Osteoblast (primary cell): ENCODE results near the gene PI4KA. TPM values are rescaled to one million over a fixed set of nuclear protein-coding genes. Genes with fewer than 3 reads are reported as not detected.
"Not testable (repeated sequence)": the region's sequence is repeated elsewhere in the genome, so short reads cannot be mapped to it uniquely, and the experiment has no call there.

ENCODE experiments used
- DNase-seq: peaks from one replicate; pipeline ENCODE4 v3.0.0; 2011; ENCODE audit warnings: low spot score, mixed read lengths; ENCODE audit not compliant: insufficient read length; ENCODE audit errors: missing footprints
- H2AFZ ChIP-seq: 2 replicates; pipeline ENCODE4 v1.6.0; 2011; ENCODE audit warnings: mild to moderate bottlenecking, low read length
- H3K27ac ChIP-seq: 2 replicates; pipeline ENCODE4 v1.5.1; 2011; ENCODE audit warnings: mild to moderate bottlenecking, low read depth, low read length, moderate library complexity
- H3K27me3 ChIP-seq: 2 replicates; pipeline ENCODE4 v1.6.0; 2012; ENCODE audit warnings: mild to moderate bottlenecking, control low read depth, inconsistent platforms, low read length, moderate library complexity; ENCODE audit not compliant: insufficient read depth
- H3K36me3 ChIP-seq: 2 replicates; pipeline ENCODE4 v1.5.1; 2011; ENCODE audit warnings: mild to moderate bottlenecking, low read length, control low read depth, moderate library complexity; ENCODE audit not compliant: insufficient read depth
- H3K4me1 ChIP-seq: 2 replicates; pipeline ENCODE4 v1.5.1; 2011; ENCODE audit warnings: mild to moderate bottlenecking, low read length, control low read depth, moderate library complexity; ENCODE audit not compliant: insufficient read depth
- H3K4me2 ChIP-seq: 2 replicates; pipeline ENCODE4 v1.6.0; 2011; ENCODE audit warnings: mild to moderate bottlenecking, low read length; ENCODE audit not compliant: insufficient read depth
- H3K4me3 ChIP-seq: fragments of 200-600 bp; sonication (generic); 3 replicates; pipeline ENCODE4 v1.5.1; 2012; ENCODE audit warnings: mild to moderate bottlenecking, low read length, inconsistent platforms; ENCODE audit not compliant: insufficient read depth
- H3K79me2 ChIP-seq: 2 replicates; pipeline ENCODE4 v1.6.0; 2012; ENCODE audit warnings: mild to moderate bottlenecking, low read length, control low read depth, inconsistent platforms; ENCODE audit not compliant: insufficient read depth
- H3K9me3 ChIP-seq: 2 replicates; pipeline ENCODE4 v1.5.1; 2011; ENCODE audit warnings: low read depth, low read length, control low read depth
- H4K20me1 ChIP-seq: 2 replicates; pipeline ENCODE4 v1.6.0; 2012; ENCODE audit warnings: mild to moderate bottlenecking, low read length, control low read depth; ENCODE audit not compliant: insufficient read depth
- CTCF ChIP-seq: IDR thresholded peaks from 2 replicates; pipeline ENCODE4 v1.5.1; 2011; ENCODE audit warnings: mild to moderate bottlenecking, low read depth, low read length, moderate library complexity; ENCODE audit errors: extremely low read depth
- total RNA-seq: library from RNA; depleted of rRNA; stranded (reverse); fragments of >200 nt; gene quantifications from 2 replicates; pipeline ENCODE4 v1.2.3, GENCODE V29; 2012

PI4KA gene
- total RNA-seq, 1 donor, result 61.9 TPM

- not testable (repeated sequence) for H3K4me2 ChIP-seq, H4K20me1 ChIP-seq, H3K4me3 ChIP-seq, H3K27ac ChIP-seq, H3K79me2 ChIP-seq, H3K36me3 ChIP-seq, H2AFZ ChIP-seq, H3K9me3 ChIP-seq, H3K4me1 ChIP-seq, H3K27me3 ChIP-seq, DNase-seq
These were observed 158.3 kb downstream of the PI4KA start for GRCh38 chr22:20700347-20700746.

GRCh38 chr22:20699856-20700255 is 158.8 kb downstream of the PI4KA start:
- H3K4me3 ChIP-seq, H3K27ac ChIP-seq, H3K27me3 ChIP-seq, DNase-seq, H3K4me2 ChIP-seq, H3K79me2 ChIP-seq, H3K36me3 ChIP-seq, H3K9me3 ChIP-seq, H4K20me1 ChIP-seq, H3K4me1 ChIP-seq, H2AFZ ChIP-seq: not testable (repeated sequence)

- not testable (repeated sequence) for H3K27ac ChIP-seq, H3K79me2 ChIP-seq, H3K9me3 ChIP-seq, H4K20me1 ChIP-seq, H3K36me3 ChIP-seq, H3K4me1 ChIP-seq, H3K27me3 ChIP-seq
- TF ChIP-seq CTCF, result peak; percentile 54
- H3K4me2 ChIP-seq, result peak overlapping the region; percentile 72
- peak; percentile 94 for DNase-seq
- peak overlapping the region; percentile 62 for H2AFZ ChIP-seq
- H3K4me3 ChIP-seq, result peak overlapping the region; percentile 58
These were observed 161.0 kb downstream of the PI4KA start for GRCh38 chr22:20697481-20698113.

- H2AFZ ChIP-seq, H3K4me1 ChIP-seq, H3K4me3 ChIP-seq, H3K36me3 ChIP-seq, H3K4me2 ChIP-seq, H3K9me3 ChIP-seq, H3K27me3 ChIP-seq, H4K20me1 ChIP-seq, H3K79me2 ChIP-seq, H3K27ac ChIP-seq: not testable (repeated sequence)
- peak; percentile 55 for DNase-seq
These were observed 162.6 kb downstream of the PI4KA start for GRCh38 chr22:20696056-20696455.

GRCh38 chr22:20695205-20695604 is 163.4 kb downstream of the PI4KA start:
- not testable (repeated sequence) for H3K79me2 ChIP-seq, H3K36me3 ChIP-seq, H3K9me3 ChIP-seq, H3K4me1 ChIP-seq, H3K27me3 ChIP-seq, H4K20me1 ChIP-seq, DNase-seq, H3K27ac ChIP-seq, H3K4me2 ChIP-seq, H2AFZ ChIP-seq, H3K4me3 ChIP-seq

- H3K79me2 ChIP-seq, H4K20me1 ChIP-seq, H2AFZ ChIP-seq, H3K4me3 ChIP-seq, H3K27ac ChIP-seq, H3K4me2 ChIP-seq, H3K9me3 ChIP-seq, H3K36me3 ChIP-seq, H3K4me1 ChIP-seq, DNase-seq, H3K27me3 ChIP-seq: not testable (repeated sequence)
These were observed 164.4 kb downstream of the PI4KA start for GRCh38 chr22:20694256-20694655.

GRCh38 chr22:20692926-20693325 is 165.7 kb downstream of the PI4KA start:
- H3K4me3 ChIP-seq, H3K36me3 ChIP-seq, H3K4me1 ChIP-seq, H3K4me2 ChIP-seq, DNase-seq, H3K9me3 ChIP-seq, H4K20me1 ChIP-seq, H3K27me3 ChIP-seq, H2AFZ ChIP-seq, H3K27ac ChIP-seq, H3K79me2 ChIP-seq: not testable (repeated sequence)

GRCh38 chr22:20690586-20691317 is 167.9 kb downstream of the PI4KA start:
- not testable (repeated sequence) for H4K20me1 ChIP-seq, H2AFZ ChIP-seq, DNase-seq, H3K9me3 ChIP-seq, H3K27me3 ChIP-seq, H3K4me3 ChIP-seq, H3K4me2 ChIP-seq, H3K4me1 ChIP-seq, H3K27ac ChIP-seq, H3K36me3 ChIP-seq, H3K79me2 ChIP-seq
